ENCODE measurements around the gene NCAPD3.

- TF ChIP-seq CTCF (IDR thresholded peaks at IDR 0.05) (no peak), POLR2A (IDR thresholded peaks at IDR 0.05) (no peak)
These were observed 13.2 kb upstream of the NCAPD3 start for GRCh38 chr11:134236834-134237556.
